Measurements from ENCODE around the gene GCHFR. TPM values are rescaled to one million over a fixed set of nuclear protein-coding genes. Genes with fewer than 3 reads are reported as not detected.

The GCHFR gene
- total RNA-seq, 1 donor from 2014 or later, result 2.8 TPM

GRCh38 chr15:40789999-40790398, 26.1 kb downstream of the GCHFR start:
- Mint-ChIP-seq H3K4me1 (peaks cover 12% of the 10 kb centered on the region), H3K27me3 (ENCODE audit: insufficient read depth, low read depth) (peaks cover 2% of the 10 kb centered on the region)
- no peak overlapping the region for H3K9ac ChIP-seq

DNA sequence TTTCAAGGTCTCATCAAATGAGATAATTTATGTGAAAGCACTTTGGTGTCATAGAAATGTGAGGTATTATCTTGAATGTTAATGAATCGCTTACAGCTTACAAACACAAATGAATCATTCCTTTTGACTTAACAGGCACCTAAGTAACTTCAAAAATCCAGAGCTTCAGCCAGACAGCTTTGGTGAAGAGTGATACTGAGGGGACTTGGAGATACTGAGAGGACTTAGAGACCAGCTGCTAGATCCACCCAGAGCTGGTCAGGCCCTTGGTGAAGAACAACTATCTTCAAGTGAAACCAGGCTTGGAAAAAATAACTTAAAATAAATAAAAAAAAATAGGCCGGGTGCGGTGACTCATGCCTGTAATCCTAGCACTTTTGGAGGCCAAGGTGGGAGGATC, 26.9 kb downstream of the GCHFR start:
- Mint-ChIP-seq H3K36me3 (peaks cover 8% of the 10 kb centered on the region), H3K4me1 (peaks cover 12% of the 10 kb centered on the region), H3K9me3 (no peaks in the 10 kb centered on the region), H3K27me3 (ENCODE audit: insufficient read depth, low read depth) (peaks cover 2% of the 10 kb centered on the region), H3K27ac (no peak overlapping the region), H3K4me3 (no peak overlapping the region)
- Histone ChIP-seq H3K9ac (no peak overlapping the region), H3K27me3 (no peaks in the 10 kb centered on the region), H3K4me3 (no peak overlapping the region), H3K9me3 (ENCODE audit: low read depth) (no peaks in the 10 kb centered on the region), H4K20me1 (ENCODE audit: low read depth) (peaks cover 19% of the 10 kb centered on the region), H3K27ac (no peak overlapping the region), H3F3A (ENCODE audit: low read depth) (peaks cover 9% of the 10 kb centered on the region), H3K4me1 (peaks cover 21% of the 10 kb centered on the region), H3K4me2 (no peak overlapping the region), H3K79me2 (ENCODE audit: low read depth) (no peaks in the 10 kb centered on the region), H2AFZ (replicated peaks) (no peak overlapping the region), H3K36me3 (no peaks in the 10 kb centered on the region)
- DNase-seq (ENCODE audit: low spot score), result no peak
- TF ChIP-seq EZH2phosphoT487 (IDR thresholded peaks at IDR 0.05), result no peak
- TF ChIP-seq EZH2 (IDR thresholded peaks at IDR 0.05), result no peak
- TF ChIP-seq, protein P1, sequence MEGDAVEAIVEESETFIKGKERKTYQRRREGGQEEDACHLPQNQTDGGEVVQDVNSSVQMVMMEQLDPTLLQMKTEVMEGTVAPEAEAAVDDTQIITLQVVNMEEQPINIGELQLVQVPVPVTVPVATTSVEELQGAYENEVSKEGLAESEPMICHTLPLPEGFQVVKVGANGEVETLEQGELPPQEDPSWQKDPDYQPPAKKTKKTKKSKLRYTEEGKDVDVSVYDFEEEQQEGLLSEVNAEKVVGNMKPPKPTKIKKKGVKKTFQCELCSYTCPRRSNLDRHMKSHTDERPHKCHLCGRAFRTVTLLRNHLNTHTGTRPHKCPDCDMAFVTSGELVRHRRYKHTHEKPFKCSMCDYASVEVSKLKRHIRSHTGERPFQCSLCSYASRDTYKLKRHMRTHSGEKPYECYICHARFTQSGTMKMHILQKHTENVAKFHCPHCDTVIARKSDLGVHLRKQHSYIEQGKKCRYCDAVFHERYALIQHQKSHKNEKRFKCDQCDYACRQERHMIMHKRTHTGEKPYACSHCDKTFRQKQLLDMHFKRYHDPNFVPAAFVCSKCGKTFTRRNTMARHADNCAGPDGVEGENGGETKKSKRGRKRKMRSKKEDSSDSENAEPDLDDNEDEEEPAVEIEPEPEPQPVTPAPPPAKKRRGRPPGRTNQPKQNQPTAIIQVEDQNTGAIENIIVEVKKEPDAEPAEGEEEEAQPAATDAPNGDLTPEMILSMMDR (IDR thresholded peaks at IDR 0.05), result no peak

More at GRCh38 chr15:40789999-40790398, 26.1 kb downstream of the GCHFR start:
- no peaks in the 10 kb centered on the region for H3K9me3 Mint-ChIP-seq
- no peaks in the 10 kb centered on the region for H3K79me2 ChIP-seq (ENCODE audit: low read depth)
- H2AFZ ChIP-seq (replicated peaks), result no peak overlapping the region
- peak overlapping the region; percentile 41 for H3K27ac ChIP-seq
- H3K4me1 ChIP-seq, result peaks cover 21% of the 10 kb centered on the region
- peaks cover 23% of the 10 kb centered on the region for H4K20me1 ChIP-seq (ENCODE audit: low read depth)
- H3K36me3 Mint-ChIP-seq, result peaks cover 8% of the 10 kb centered on the region
- no peak overlapping the region for H3K4me3 ChIP-seq
- no peaks in the 10 kb centered on the region for H3K27me3 ChIP-seq
- no peak overlapping the region for H3K4me3 Mint-ChIP-seq
- no peaks in the 10 kb centered on the region for H3K36me3 ChIP-seq
- no peak overlapping the region for H3K4me2 ChIP-seq
- H3F3A ChIP-seq (ENCODE audit: low read depth), result peaks cover 9% of the 10 kb centered on the region
- no peaks in the 10 kb centered on the region for H3K9me3 ChIP-seq (ENCODE audit: low read depth)
- H3K27ac Mint-ChIP-seq, result peak overlapping the region; percentile 65
- TF ChIP-seq EZH2 (IDR thresholded peaks at IDR 0.05), result no peak
- TF ChIP-seq, protein P1 (IDR thresholded peaks at IDR 0.05), result no peak
- DNase-seq (ENCODE audit: low spot score), result peak; percentile 43

DNA sequence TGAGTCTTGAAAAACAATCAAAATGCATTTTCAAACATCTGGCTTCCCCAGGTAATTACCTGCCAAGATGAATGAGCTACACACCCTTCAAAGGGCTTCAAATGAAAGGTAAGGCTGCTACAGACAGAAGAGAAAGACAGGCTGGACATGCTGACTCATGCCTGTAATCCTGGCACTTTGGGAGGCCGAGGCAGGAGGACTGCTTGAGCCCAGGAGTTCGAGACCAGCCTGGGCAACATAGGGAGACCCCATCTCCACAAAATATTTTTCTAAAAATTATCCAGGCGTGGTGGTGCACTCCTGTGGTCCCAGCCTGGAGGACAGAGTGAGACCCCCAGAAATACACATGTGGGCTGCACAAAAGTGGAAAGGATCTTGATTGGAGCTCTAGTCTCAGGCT, 28.5 kb downstream of the GCHFR start:
- DNase-seq (ENCODE audit: low spot score), result no peak
- Histone ChIP-seq H3K27ac (no peak overlapping the region), H3K4me3 (no peak overlapping the region), H3K4me1 (peaks cover 19% of the 10 kb centered on the region), H3K36me3 (no peaks in the 10 kb centered on the region), H2AFZ (replicated peaks) (no peak overlapping the region), H4K20me1 (ENCODE audit: low read depth) (peaks cover 13% of the 10 kb centered on the region), H3K4me2 (no peak overlapping the region), H3K9ac (no peak overlapping the region), H3K79me2 (ENCODE audit: low read depth) (peaks cover 7% of the 10 kb centered on the region), H3K27me3 (no peaks in the 10 kb centered on the region), H3F3A (ENCODE audit: low read depth) (peaks cover 9% of the 10 kb centered on the region), H3K9me3 (ENCODE audit: low read depth) (no peaks in the 10 kb centered on the region)
- Mint-ChIP-seq H3K9me3 (no peaks in the 10 kb centered on the region), H3K36me3 (peaks cover 8% of the 10 kb centered on the region), H3K27ac (no peak overlapping the region), H3K4me3 (no peak overlapping the region), H3K27me3 (ENCODE audit: insufficient read depth, low read depth) (peaks cover 2% of the 10 kb centered on the region), H3K4me1 (peaks cover 22% of the 10 kb centered on the region)
- TF ChIP-seq, protein P1 (IDR thresholded peaks at IDR 0.05), result no peak
- TF ChIP-seq EZH2phosphoT487 (IDR thresholded peaks at IDR 0.05), result no peak
- TF ChIP-seq EZH2 (IDR thresholded peaks at IDR 0.05), result no peak
